ENCODE measurements around the gene CTTNBP2NL.

CTTNBP2NL gene

DNA sequence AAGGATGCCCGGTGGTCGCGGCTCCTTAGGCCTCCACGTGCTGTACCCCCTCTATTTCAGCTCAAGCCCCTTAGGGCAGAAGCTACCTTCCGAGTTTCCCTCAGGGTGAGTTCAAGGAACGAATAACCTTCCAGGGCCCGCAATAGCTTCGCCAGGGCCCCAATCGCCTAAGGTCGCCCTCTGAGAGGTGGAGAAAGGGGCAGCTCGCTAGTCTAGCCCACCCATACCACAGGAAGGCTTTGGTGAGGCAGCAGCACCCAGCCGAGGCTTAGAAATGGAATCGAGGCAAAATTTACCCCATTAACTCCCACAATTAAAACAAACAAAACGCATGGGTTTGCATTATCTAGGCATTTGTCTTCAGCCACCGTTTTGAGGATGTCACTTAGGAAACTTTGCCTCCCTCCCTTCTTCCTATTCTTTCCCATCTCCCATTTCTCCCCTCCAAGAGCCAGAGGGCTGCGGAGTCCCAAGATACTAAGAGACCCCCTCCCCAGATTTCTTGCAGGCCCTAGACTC lies 113.7 kb downstream of the CTTNBP2NL start:
- DNase-seq = no peak

DNA sequence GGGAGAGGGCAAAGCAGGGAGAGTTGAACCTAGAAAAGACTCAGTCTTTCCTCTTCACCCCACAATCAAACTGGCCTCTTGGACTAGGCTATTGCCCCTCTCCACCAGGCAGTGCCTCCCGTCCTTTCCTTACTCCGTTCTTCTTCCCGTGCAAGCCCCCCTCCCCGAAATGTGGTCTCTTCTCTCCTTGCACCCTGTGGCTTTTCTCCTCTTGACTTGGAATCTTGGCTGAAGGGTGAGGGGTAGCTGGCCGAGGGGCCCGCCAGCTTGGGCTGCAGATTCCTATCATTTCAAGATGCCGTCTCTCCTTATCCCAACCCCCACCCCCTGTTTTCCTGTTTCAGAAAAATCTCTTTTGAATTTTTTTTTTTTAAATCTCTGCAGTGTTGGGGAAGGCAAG lies 114.3 kb downstream of the CTTNBP2NL start:
- no peak for DNase-seq
